Midbrain (tissue), 1 donor: ENCODE measurements around the gene TMEM126A.

Experiments used
- DNase-seq: peaks from one replicate; lab custom pipeline; 2025; lab: John Stamatoyannopoulos, UW

TMEM126A gene

DNA sequence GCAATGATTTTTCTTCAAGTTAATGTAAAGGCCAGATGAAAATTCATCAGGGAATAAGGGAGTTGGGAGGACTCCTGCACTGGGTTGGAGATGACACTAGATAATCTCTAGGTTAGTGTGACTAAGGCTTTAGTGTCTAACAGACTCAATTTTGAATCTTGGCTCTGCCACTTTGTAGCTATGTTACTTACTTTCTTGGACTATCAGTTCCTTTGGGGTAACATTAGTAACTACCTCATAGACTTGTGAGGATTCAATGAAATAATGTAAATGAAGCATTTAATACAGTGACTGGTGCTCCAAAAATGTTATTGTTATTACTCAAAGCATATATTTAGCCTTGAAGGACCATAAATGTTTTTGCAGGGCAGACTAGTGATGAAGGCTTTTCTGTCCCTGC, 47.8 kb downstream of the TMEM126A start:
- DNase-seq, result no peak

DNA sequence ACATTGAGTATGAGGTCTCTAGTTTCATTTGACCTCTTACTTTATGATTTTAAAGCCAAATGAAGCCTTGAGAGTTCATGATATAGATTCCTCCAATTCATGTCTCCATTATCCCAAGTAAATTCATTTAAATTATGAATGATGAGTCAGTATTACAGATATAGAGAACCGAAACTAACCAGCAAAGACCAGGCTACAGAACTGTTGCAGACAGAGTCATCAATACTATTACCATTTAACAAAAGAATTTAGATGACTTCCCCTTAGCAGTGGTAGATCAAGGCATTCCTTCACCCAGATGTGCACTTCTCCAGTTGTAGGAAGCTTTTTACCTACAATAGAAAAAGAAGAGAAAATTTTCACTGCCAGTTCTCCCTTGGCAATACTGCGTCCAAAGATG, 50.0 kb downstream of the TMEM126A start:
- DNase-seq, result no peak

DNA sequence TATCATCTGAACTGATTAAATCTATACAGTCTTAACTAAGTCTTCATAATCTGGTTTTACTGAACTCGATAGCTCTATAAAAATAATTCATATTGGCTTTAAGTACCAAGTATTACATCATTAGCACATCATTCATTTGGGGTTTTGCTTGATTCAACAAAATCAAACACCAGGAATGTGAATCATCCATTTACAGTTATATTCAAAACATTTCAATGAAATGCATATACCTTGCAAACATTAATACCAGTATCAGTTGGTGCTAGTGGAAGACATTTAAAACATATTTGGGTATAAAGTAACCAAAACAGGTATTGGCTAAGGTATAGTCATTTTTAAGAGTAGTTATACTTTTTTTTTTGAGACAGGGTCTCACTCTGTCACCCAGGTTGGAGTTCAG, 50.4 kb downstream of the TMEM126A start:
- no peak for DNase-seq

DNA sequence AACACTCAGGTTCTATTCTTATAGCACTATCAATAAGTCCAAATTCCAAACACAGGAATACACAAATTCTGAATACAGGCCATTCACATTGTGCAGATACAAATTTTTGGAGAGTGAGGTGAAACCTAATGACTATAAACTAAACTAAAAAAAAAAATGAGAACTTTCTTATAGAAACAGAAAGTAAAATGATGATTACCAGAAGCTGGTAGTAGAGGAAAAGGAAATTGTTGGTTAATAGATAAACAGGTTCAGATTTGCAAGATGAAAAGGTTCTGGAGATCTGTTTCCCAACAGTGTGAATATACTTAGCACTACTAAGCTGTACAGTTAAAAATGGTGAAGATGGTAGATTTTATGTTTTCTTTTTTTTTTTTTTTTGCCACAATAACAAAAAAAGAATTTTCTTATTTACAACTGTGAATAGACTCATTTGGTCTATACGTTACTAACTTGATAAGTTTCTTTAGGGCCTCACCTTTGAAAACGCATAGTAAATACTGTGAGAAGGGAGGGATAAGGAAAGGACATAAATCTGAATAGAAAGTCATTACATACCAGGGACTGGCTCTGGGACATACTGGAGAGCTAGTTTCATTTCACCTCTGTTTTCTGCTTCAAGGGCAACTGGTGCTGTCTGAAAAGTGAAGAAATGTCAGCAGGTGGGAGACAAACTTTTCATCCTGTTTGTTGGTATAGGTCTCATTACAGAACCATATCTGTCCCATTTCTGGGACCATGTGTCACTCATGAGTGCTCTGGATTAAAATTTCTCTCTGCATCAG, 52.4 kb downstream of the TMEM126A start:
- no peak for DNase-seq

DNA sequence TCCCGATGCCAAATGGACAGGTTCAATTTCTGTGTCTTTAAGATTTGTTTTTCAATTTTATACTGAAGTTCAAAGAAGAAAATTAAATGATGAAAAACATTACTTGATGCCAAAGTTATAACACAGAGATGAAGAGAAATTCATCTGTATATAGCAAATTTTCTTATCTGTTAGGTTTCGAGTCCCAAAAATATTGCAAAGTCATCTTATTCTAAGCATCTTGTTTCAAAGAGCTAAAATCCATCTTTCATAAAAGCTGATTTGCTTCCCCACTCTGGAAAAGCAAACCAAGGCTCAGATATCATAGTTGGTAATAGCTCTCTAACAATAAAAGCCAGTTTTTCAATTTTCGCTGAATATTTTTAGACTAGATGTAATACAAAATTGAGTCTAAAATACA, 57.2 kb downstream of the TMEM126A start:
- DNase-seq, result no peak

DNA sequence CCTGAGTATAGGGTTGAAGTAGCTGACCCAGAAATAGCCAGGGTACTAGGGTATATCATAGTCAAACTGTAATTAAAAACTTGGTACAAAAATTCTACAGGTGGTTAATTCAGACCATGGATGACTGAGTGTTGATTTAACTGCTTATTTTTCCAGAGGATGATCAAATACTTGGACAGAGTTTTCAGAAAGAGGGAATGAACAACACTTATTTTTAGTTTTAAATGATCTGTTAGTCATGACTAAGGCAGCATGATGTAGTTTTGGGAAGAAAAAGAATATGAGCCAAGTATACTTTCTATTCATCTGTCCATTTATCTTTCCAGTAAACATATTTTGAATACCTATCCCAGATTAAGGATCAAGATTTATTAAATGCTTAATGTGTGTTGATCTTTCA, 58.0 kb downstream of the TMEM126A start:
- no peak for DNase-seq
